HFFc6 (cell line): ENCODE results near the gene SETD1A. TPM values are rescaled to one million over a fixed set of nuclear protein-coding genes. Genes with fewer than 3 reads are reported as not detected.
"Not testable (repeated sequence)": the region's sequence is repeated elsewhere in the genome, so short reads cannot be mapped to it uniquely, and the experiment has no call there.

Experiments
- DNase-seq: peaks from one replicate; pipeline ENCODE4 v3.0.0-alpha.2; 2018
- H3K27ac Mint-ChIP-seq: 2 replicates; pipeline ENCODE4 v1.8.0; 2020; ENCODE audit warnings: mild to moderate bottlenecking, mixed read lengths
- H3K27me3 Mint-ChIP-seq: 2 replicates; pipeline ENCODE4 v1.8.0; 2021; ENCODE audit warnings: mild to moderate bottlenecking, moderate library complexity, mixed read lengths; ENCODE audit not compliant: insufficient read depth
- H3K36me3 Mint-ChIP-seq: 2 replicates; pipeline ENCODE4 v1.8.0; 2021; ENCODE audit warnings: low read depth, mixed read lengths
- H3K4me1 Mint-ChIP-seq: 2 replicates; pipeline ENCODE4 v1.8.0; 2020; ENCODE audit warnings: low read depth, mixed read lengths
- H3K4me3 Mint-ChIP-seq: 2 replicates; pipeline ENCODE4 v1.8.0; 2020; ENCODE audit warnings: mild to moderate bottlenecking, moderate library complexity, mixed read lengths
- H3K9me3 Mint-ChIP-seq: 2 replicates; pipeline ENCODE4 v1.8.0; 2020; ENCODE audit warnings: mild to moderate bottlenecking, mixed read lengths
- total RNA-seq, 6 experiments: library from RNA; stranded (reverse); fragmentation: NEBNext Ultra II Directional; extraction: Animal tissue kit (Norgen Biotek cat#: 25700); gene quantifications; 2 replicates in 1 of 6; 3 replicates in 5 of 6; pipeline ENCODE4 v1.2.3, GENCODE V29; 2021
- TF ChIP-seq, protein P1 (sequence below): fragments of 200-600 bp; sonication (generic); IDR thresholded peaks from 2 replicates; pipeline ENCODE4 v1.5.0; 2021; ENCODE audit warnings: antibody characterized with exemption, mild to moderate bottlenecking

SETD1A gene
- total RNA-seq, 6 experiments from 2014 or later, result 13.4 to 15.8 (median 14.4) TPM

GRCh38 chr16:30931068-30931650, 26.4 kb upstream of the SETD1A start:
- no peak overlapping the region for H3K27ac Mint-ChIP-seq
- no peak for DNase-seq
- H3K36me3 Mint-ChIP-seq, result peaks cover 18% of the 10 kb centered on the region; the same call in 1 of the 2 replicates
- TF ChIP-seq, protein P1, sequence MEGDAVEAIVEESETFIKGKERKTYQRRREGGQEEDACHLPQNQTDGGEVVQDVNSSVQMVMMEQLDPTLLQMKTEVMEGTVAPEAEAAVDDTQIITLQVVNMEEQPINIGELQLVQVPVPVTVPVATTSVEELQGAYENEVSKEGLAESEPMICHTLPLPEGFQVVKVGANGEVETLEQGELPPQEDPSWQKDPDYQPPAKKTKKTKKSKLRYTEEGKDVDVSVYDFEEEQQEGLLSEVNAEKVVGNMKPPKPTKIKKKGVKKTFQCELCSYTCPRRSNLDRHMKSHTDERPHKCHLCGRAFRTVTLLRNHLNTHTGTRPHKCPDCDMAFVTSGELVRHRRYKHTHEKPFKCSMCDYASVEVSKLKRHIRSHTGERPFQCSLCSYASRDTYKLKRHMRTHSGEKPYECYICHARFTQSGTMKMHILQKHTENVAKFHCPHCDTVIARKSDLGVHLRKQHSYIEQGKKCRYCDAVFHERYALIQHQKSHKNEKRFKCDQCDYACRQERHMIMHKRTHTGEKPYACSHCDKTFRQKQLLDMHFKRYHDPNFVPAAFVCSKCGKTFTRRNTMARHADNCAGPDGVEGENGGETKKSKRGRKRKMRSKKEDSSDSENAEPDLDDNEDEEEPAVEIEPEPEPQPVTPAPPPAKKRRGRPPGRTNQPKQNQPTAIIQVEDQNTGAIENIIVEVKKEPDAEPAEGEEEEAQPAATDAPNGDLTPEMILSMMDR, result no peak
- H3K9me3 Mint-ChIP-seq, result no peaks in the 10 kb centered on the region
- H3K27me3 Mint-ChIP-seq, result no peaks in the 10 kb centered on the region; the same call in 1 of the 2 replicates
- no peak overlapping the region for H3K4me3 Mint-ChIP-seq
- peaks cover 5% of the 10 kb centered on the region for H3K4me1 Mint-ChIP-seq

GRCh38 chr16:30934827-30935557, 22.6 kb upstream of the SETD1A start:
- H3K4me3 Mint-ChIP-seq, result no peak overlapping the region
- H3K27ac Mint-ChIP-seq, result peak overlapping the region; percentile 1
- no peaks in the 10 kb centered on the region; the same call in 1 of the 2 replicates for H3K27me3 Mint-ChIP-seq
- DNase-seq, result peak; percentile 52
- TF ChIP-seq, protein P1, result peak; percentile 79
- H3K9me3 Mint-ChIP-seq, result no peaks in the 10 kb centered on the region
- peaks cover 8% of the 10 kb centered on the region; the same call in 1 of the 2 replicates for H3K4me1 Mint-ChIP-seq
- H3K36me3 Mint-ChIP-seq, result peaks cover 18% of the 10 kb centered on the region; the same call in 1 of the 2 replicates

DNA sequence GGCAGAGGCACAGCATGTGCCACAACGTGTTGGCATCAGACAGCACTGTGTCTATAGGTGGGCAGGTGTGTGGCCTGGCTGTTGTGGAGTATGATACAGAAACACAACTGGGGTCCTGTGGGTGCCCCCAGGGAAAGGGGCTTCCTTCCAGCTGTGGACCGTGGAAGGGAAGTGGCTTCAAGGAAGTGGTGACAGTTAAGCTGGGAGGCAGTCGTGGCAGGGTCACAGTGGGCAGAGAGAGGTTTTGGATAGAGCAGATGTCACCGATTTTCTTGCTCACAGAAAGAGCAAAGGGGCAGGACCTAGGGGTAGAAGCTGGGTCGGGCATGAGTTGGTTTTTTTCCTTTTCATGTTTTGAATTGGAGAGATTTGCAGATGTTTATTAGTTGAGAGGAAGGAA, 19.9 kb upstream of the SETD1A start:
- Mint-ChIP-seq H3K4me1 (peaks cover 30% of the 10 kb centered on the region), H3K4me3 (no peak overlapping the region), H3K27ac (peak overlapping the region; percentile 16; the same call in 1 of the 2 replicates), H3K9me3 (no peaks in the 10 kb centered on the region), H3K27me3 (no peaks in the 10 kb centered on the region), H3K36me3 (peaks cover 22% of the 10 kb centered on the region)
- TF ChIP-seq, protein P1, result no peak
- DNase-seq, result no peak

DNA sequence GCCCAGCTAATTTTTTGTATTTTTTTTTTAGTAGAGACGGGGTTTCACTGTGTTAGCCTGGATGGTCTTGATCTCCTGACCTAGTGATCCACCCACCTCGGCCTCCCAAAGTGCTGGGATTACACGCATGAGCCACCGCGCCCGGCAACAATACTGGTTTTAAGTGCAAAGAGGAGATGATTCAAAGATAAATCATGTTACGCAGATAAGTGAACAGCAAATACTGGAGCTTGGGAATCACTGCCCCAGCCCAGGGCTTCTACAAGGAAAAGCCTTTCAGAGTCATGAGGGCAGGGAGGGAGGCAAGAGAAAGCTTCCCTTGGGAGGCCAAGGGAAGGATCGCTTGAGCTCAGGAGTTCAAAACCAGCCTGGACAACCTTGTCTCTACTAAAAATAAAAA, 18.0 kb upstream of the SETD1A start:
- peaks cover 29% of the 10 kb centered on the region for H3K36me3 Mint-ChIP-seq
- DNase-seq, H3K4me3 Mint-ChIP-seq, H3K9me3 Mint-ChIP-seq, H3K27me3 Mint-ChIP-seq: not testable (repeated sequence)
- H3K4me1 Mint-ChIP-seq, result peaks cover 30% of the 10 kb centered on the region
- peak overlapping the region; percentile 96 for H3K27ac Mint-ChIP-seq

DNA sequence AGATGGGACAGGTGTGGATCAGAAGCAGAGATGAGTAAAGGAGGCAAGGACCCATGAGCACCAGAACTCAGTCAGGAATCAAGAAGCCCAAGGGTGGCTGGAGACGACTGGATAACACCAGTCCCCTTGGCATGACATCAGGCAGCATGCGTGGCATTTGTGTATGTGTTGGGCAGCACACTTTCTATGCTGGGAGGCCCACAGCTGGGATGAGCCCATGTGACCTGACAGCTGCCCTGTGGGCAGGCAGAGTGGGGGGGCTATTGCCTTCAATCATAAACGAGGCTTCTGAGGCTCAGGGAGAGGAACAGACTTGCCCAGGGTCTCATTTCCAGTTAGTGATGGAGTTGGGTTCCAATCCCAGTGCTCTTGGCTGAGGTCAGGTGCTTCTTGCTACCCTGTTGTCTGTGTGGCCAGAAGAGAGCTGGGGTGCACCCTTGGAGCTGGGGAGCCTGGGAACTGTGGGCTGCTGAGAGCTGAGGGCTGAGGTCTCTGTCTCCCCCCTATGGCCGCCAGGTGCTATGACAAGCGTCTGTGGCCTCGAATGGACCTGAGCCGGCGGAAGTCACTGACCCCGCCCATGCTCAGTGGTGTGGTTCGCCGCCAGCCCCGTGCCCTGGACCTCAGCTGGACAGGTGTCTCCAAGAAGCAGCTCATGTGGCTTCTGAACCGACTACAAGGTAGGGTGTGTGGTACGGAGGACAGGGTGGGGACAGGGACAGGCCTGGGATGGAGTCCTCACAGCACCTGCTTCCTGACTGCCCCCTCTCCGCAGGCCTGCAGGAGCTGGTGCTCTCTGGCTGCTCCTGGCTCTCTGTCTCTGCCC, 15.7 kb upstream of the SETD1A start:
- no peaks in the 10 kb centered on the region for H3K9me3 Mint-ChIP-seq
- peaks cover 30% of the 10 kb centered on the region for H3K4me1 Mint-ChIP-seq
- no peaks in the 10 kb centered on the region; the same call in 1 of the 2 replicates for H3K27me3 Mint-ChIP-seq
- peak; percentile 56 for DNase-seq
- H3K36me3 Mint-ChIP-seq, result peaks cover 31% of the 10 kb centered on the region
- TF ChIP-seq, protein P1, result peak; percentile 90
- H3K4me3 Mint-ChIP-seq, result no peak overlapping the region
- peak overlapping the region; percentile 58 for H3K27ac Mint-ChIP-seq
